ENCODE measurements around the gene SLC23A2.
A peak's percentile ranks its signal among the peaks of the same experiment; 100 is the strongest.
"Not testable (repeated sequence)": the region's sequence is repeated elsewhere in the genome, so short reads cannot be mapped to it uniquely, and the experiment has no call there.

Gene SLC23A2

GRCh38 chr20:5005326-5005725 is 4.0 kb upstream of the SLC23A2 start:
- DNase-seq: no peak

GRCh38 chr20:5004825-5005224 is 3.5 kb upstream of the SLC23A2 start:
- not testable (repeated sequence) for DNase-seq

GRCh38 chr20:5003626-5004025 is 2.3 kb upstream of the SLC23A2 start:
- no peak for DNase-seq

GRCh38 chr20:5002077-5002413 is 735 bp upstream of the SLC23A2 start:
- DNase-seq: peak in 2 of 14 donors; percentile 14 to 25

GRCh38 chr20:5000263-5001173 is 792 bp downstream of the SLC23A2 start:
- DNase-seq: peak in 12 of 14 donors; percentile 30 to 75 (median 56)

- DNase-seq: no peak
Measured at GRCh38 chr20:4999788-5000187, 1.5 kb downstream of the SLC23A2 start.

- DNase-seq: no peak
Measured at GRCh38 chr20:4998160-4998651, 3.1 kb downstream of the SLC23A2 start.

- no peak for DNase-seq
Measured at GRCh38 chr20:4997222-4997621, 4.1 kb downstream of the SLC23A2 start.

GRCh38 chr20:4989570-4989969 is 11.7 kb downstream of the SLC23A2 start:
- no peak for DNase-seq

GRCh38 chr20:4987130-4987529 is 14.2 kb downstream of the SLC23A2 start:
- no peak for DNase-seq

- DNase-seq: no peak
Measured at GRCh38 chr20:4985658-4986057, 15.7 kb downstream of the SLC23A2 start.

- no peak for DNase-seq
Measured at GRCh38 chr20:4982281-4982680, 19.0 kb downstream of the SLC23A2 start.

- DNase-seq: no peak
Measured at GRCh38 chr20:4979841-4980410, 21.4 kb downstream of the SLC23A2 start.

GRCh38 chr20:4978050-4978918 is 23.0 kb downstream of the SLC23A2 start:
- DNase-seq: no peak

GRCh38 chr20:4976014-4976413 is 25.3 kb downstream of the SLC23A2 start:
- DNase-seq: not testable (repeated sequence)

- DNase-seq: peak in 3 of 14 donors; percentile 10 to 13 (median 13)
Measured at GRCh38 chr20:4973330-4974097, 27.8 kb downstream of the SLC23A2 start.

- DNase-seq: no peak
Measured at GRCh38 chr20:4972506-4973251, 28.6 kb downstream of the SLC23A2 start.

GRCh38 chr20:4971064-4971463 is 30.2 kb downstream of the SLC23A2 start:
- no peak for DNase-seq

GRCh38 chr20:4967752-4968477 is 33.4 kb downstream of the SLC23A2 start:
- no peak for DNase-seq
